ENCODE data around the gene CACNA1I. TPM values are rescaled to one million over a fixed set of nuclear protein-coding genes. Genes with fewer than 3 reads are reported as not detected.

The CACNA1I gene
- total and polyA plus RNA-seq, 2 experiments from 2014 or later = 0.42 to 2.4 TPM

GRCh38 chr22:39651053-39651996, 80.8 kb downstream of the CACNA1I start (continued):
- no peak for TF ChIP-seq NANOG (IDR thresholded peaks at IDR 0.05; ENCODE audit: borderline replicate concordance)
- TF ChIP-seq CREB1 (CRISPR knock-in tag; IDR thresholded peaks at IDR 0.05; ENCODE audit: low read depth) = no peak
- TF ChIP-seq ZNF114 (CRISPR knock-in tag; IDR thresholded peaks at IDR 0.05) = no peak
- TF ChIP-seq, protein P1, sequence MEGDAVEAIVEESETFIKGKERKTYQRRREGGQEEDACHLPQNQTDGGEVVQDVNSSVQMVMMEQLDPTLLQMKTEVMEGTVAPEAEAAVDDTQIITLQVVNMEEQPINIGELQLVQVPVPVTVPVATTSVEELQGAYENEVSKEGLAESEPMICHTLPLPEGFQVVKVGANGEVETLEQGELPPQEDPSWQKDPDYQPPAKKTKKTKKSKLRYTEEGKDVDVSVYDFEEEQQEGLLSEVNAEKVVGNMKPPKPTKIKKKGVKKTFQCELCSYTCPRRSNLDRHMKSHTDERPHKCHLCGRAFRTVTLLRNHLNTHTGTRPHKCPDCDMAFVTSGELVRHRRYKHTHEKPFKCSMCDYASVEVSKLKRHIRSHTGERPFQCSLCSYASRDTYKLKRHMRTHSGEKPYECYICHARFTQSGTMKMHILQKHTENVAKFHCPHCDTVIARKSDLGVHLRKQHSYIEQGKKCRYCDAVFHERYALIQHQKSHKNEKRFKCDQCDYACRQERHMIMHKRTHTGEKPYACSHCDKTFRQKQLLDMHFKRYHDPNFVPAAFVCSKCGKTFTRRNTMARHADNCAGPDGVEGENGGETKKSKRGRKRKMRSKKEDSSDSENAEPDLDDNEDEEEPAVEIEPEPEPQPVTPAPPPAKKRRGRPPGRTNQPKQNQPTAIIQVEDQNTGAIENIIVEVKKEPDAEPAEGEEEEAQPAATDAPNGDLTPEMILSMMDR (conservative IDR thresholded peaks at IDR 0.05; ENCODE audit: low read depth in 2 of 2) = no peak
- TF ChIP-seq EZH2phosphoT487 (IDR thresholded peaks at IDR 0.05; ENCODE audit: unreplicated experiment) = no peak
- TF ChIP-seq EZH2 (IDR thresholded peaks at IDR 0.05; ENCODE audit: low read depth, unreplicated experiment) = no peak

- Histone ChIP-seq H3K79me2 (replicated peaks; ENCODE audit: insufficient read depth) (no peaks in the 10 kb centered on the region), H3K4me1 (ENCODE audit: insufficient read depth) (no peaks in the 10 kb centered on the region), H3K36me3 (ENCODE audit: insufficient read depth) (no peaks in the 10 kb centered on the region), H3F3A (replicated peaks; ENCODE audit: low read depth) (no peaks in the 10 kb centered on the region), H3K9me2 (ENCODE audit: insufficient read depth) (no peaks in the 10 kb centered on the region), H3K4me2 (no peak overlapping the region), H3K27ac (ENCODE audit: low read depth) (no peak overlapping the region), H3K4me3 (no peak overlapping the region), H2AFZ (no peak overlapping the region), H4K20me1 (replicated peaks; ENCODE audit: insufficient read depth) (no peaks in the 10 kb centered on the region), H3K27me3 (ENCODE audit: insufficient read depth) (no peaks in the 10 kb centered on the region)
- no peak overlapping the region for H3K4me3 Mint-ChIP-seq
- no peaks in the 10 kb centered on the region for H3K27me3 Mint-ChIP-seq (ENCODE audit: insufficient read depth, low read depth, poor library complexity)
- DNase-seq (ENCODE audit: low spot score) (no peak), ATAC-seq (no peak)
- H3K4me1 Mint-ChIP-seq = no peaks in the 10 kb centered on the region
- H3K27ac Mint-ChIP-seq = no peak overlapping the region
- no peaks in the 10 kb centered on the region for H3K36me3 Mint-ChIP-seq (ENCODE audit: low read depth)
- no peaks in the 10 kb centered on the region for H3K9me3 Mint-ChIP-seq
- TF ChIP-seq EZH2 (IDR thresholded peaks at IDR 0.05; ENCODE audit: low read depth, unreplicated experiment) = no peak
- TF ChIP-seq ZNF331 (CRISPR knock-in tag; IDR thresholded peaks at IDR 0.05; ENCODE audit: low read depth) = no peak
- TF ChIP-seq, protein P1 (conservative IDR thresholded peaks at IDR 0.05; ENCODE audit: low read depth in 2 of 2) = no peak
- no peak for TF ChIP-seq POLR2AphosphoS5 (IDR thresholded peaks at IDR 0.05; ENCODE audit: low read depth)
- TF ChIP-seq ZNF114 (CRISPR knock-in tag; IDR thresholded peaks at IDR 0.05) = no peak
- TF ChIP-seq EZH2phosphoT487 (IDR thresholded peaks at IDR 0.05; ENCODE audit: unreplicated experiment) = no peak
- no peak for TF ChIP-seq STAT1 (IDR thresholded peaks at IDR 0.05; ENCODE audit: unreplicated experiment)
- no peak for TF ChIP-seq NANOG (IDR thresholded peaks at IDR 0.05; ENCODE audit: borderline replicate concordance)
- no peak for TF ChIP-seq REST (IDR thresholded peaks at IDR 0.05; ENCODE audit: unreplicated experiment)
Observed at GRCh38 chr22:39652990-39653786, 82.6 kb downstream of the CACNA1I start.

All from GM23338 (cell line).